Activated CD8-positive, alpha-beta memory T cell treated with anti-CD3 and anti-CD28 coated beads, Interleukin-2, amount 10 ng/mL, durations not matched to agents 7 days and 5 days (primary cell): ENCODE measurements around the gene TM7SF2. TPM values are rescaled to one million over a fixed set of nuclear protein-coding genes. Genes with fewer than 3 reads are reported as not detected.
A peak's percentile ranks its signal among the peaks of the same experiment; 100 is the strongest.
"Not testable (repeated sequence)": the region's sequence is repeated elsewhere in the genome, so short reads cannot be mapped to it uniquely, and the experiment has no call there.

Source experiments
- ATAC-seq: fragments of 150-1000 bp; cut with Tn5 transposase; one replicate; pipeline ENCODE4 v1.10.0; 2021; ENCODE audit warnings: moderate library complexity
- CTCF ChIA-PET: fragments of 350-600 bp; sonication (Branson Sonifier 250); formaldehyde crosslinking; loops from one replicate; lab custom pipeline; 2021; ENCODE audit warnings: antibody characterized with exemption; lab: Charles Lee
- DNase-seq: peaks from one replicate; pipeline ENCODE4 v3.0.0-alpha.2; 2020
- H3K27ac Mint-ChIP-seq: one replicate; pipeline ENCODE4 v1.8.0; 2021; ENCODE audit warnings: mild to moderate bottlenecking, mixed read lengths
- H3K27me3 Mint-ChIP-seq: one replicate; pipeline ENCODE4 v1.8.0; 2021; ENCODE audit warnings: mixed read lengths
- H3K36me3 Mint-ChIP-seq: one replicate; pipeline ENCODE4 v1.8.0; 2021; ENCODE audit warnings: mild to moderate bottlenecking, mixed read lengths
- H3K4me1 Mint-ChIP-seq: one replicate; pipeline ENCODE4 v1.8.0; 2021; ENCODE audit warnings: mixed read lengths
- H3K4me3 Mint-ChIP-seq: one replicate; pipeline ENCODE4 v1.8.0; 2021; ENCODE audit warnings: mild to moderate bottlenecking, moderate library complexity, mixed read lengths
- H3K9me3 Mint-ChIP-seq: one replicate; pipeline ENCODE4 v1.8.0; 2022; ENCODE audit warnings: low read depth, mixed read lengths
- total RNA-seq, 2 experiments: library from RNA; stranded (reverse); gene quantifications; one replicate each; pipeline ENCODE4 v1.2.3, GENCODE V29; 2021

Gene TM7SF2
- total RNA-seq, 2 experiments from 2014 or later: 21.0 to 26.2 TPM

GRCh38 chr11:65136515-65137096, 24.9 kb downstream of the TM7SF2 start:
- DNase-seq (no peak), ATAC-seq (no peak)
- Mint-ChIP-seq H3K4me3 (peak overlapping the region; percentile 59), H3K9me3 (no peaks in the 10 kb centered on the region), H3K4me1 (peaks cover 34% of the 10 kb centered on the region), H3K27me3 (peaks cover 10% of the 10 kb centered on the region), H3K27ac (peak overlapping the region; percentile 66), H3K36me3 (no peaks in the 10 kb centered on the region)
- CTCF ChIA-PET: interaction anchor here (0.6 to 4.3 kb wide), 7 partner anchors 11 to 125 kb away, joined by 3 to 31 read pairs (median 5); partner anchors contain the start of genes ARL2 and TM7SF2

- no peak for ATAC-seq
- Mint-ChIP-seq H3K4me3 (no peak overlapping the region), H3K4me1 (no peaks in the 10 kb centered on the region), H3K36me3 (no peaks in the 10 kb centered on the region), H3K9me3 (no peaks in the 10 kb centered on the region), H3K27me3 (peaks cover 25% of the 10 kb centered on the region), H3K27ac (no peak overlapping the region)
- DNase-seq: no peak
- CTCF ChIA-PET: no interaction called here
These were observed 30.3 kb downstream of the TM7SF2 start for GRCh38 chr11:65141896-65142494.

- DNase-seq (no peak), ATAC-seq (no peak)
- Mint-ChIP-seq H3K4me1 (peaks cover 17% of the 10 kb centered on the region), H3K4me3 (no peak overlapping the region), H3K9me3 (no peaks in the 10 kb centered on the region), H3K27me3 (peaks cover 10% of the 10 kb centered on the region), H3K27ac (no peak overlapping the region), H3K36me3 (no peaks in the 10 kb centered on the region)
- CTCF ChIA-PET: interaction anchor here (0.6 to 1.4 kb wide), 7 partner anchors 8 to 479 kb away, joined by 3 to 7 read pairs (median 3); partner anchors contain the start of gene CDC42BPG
These were observed 35.8 kb downstream of the TM7SF2 start for GRCh38 chr11:65147352-65148075.

- ATAC-seq (no peak), DNase-seq (no peak)
- H3K4me3 Mint-ChIP-seq: no peak overlapping the region
- no peaks in the 10 kb centered on the region for H3K36me3 Mint-ChIP-seq
- H3K27me3 Mint-ChIP-seq: peaks cover 12% of the 10 kb centered on the region
- H3K4me1 Mint-ChIP-seq: peaks cover 21% of the 10 kb centered on the region
- no peaks in the 10 kb centered on the region for H3K9me3 Mint-ChIP-seq
- CTCF ChIA-PET: interaction anchor here (1.1 kb wide), 1 partner anchor 102 kb away, joined by 3 read pairs; no protein-coding TSS in a partner anchor
- H3K27ac Mint-ChIP-seq: no peak overlapping the region
These were observed 37.0 kb downstream of the TM7SF2 start for GRCh38 chr11:65148657-65149056.

GRCh38 chr11:65150131-65150508, 38.4 kb downstream of the TM7SF2 start:
- H3K27me3 Mint-ChIP-seq, DNase-seq, H3K27ac Mint-ChIP-seq, ATAC-seq, H3K36me3 Mint-ChIP-seq, H3K4me3 Mint-ChIP-seq, H3K9me3 Mint-ChIP-seq: not testable (repeated sequence)
- CTCF ChIA-PET: interaction anchor here (0.7 kb wide), 2 partner anchors 17 to 442 kb away, joined by 3 to 4 read pairs; no protein-coding TSS in a partner anchor
- H3K4me1 Mint-ChIP-seq: peaks cover 21% of the 10 kb centered on the region

GRCh38 chr11:65150509-65151299, 39.0 kb downstream of the TM7SF2 start:
- no peak overlapping the region for H3K4me3 Mint-ChIP-seq

GRCh38 chr11:65151331-65151899, 39.7 kb downstream of the TM7SF2 start:
- Mint-ChIP-seq H3K36me3 (no peaks in the 10 kb centered on the region), H3K27ac (no peak overlapping the region), H3K4me3 (no peak overlapping the region), H3K4me1 (peaks cover 21% of the 10 kb centered on the region), H3K27me3 (peaks cover 4% of the 10 kb centered on the region), H3K9me3 (no peaks in the 10 kb centered on the region)
- ATAC-seq (no peak), DNase-seq (no peak)
- CTCF ChIA-PET: interaction anchor here (1.2 to 1.7 kb wide), 2 partner anchors 14 to 29 kb away, joined by 3 to 4 read pairs; no protein-coding TSS in a partner anchor

More at GRCh38 chr11:65150509-65151299, 39.0 kb downstream of the TM7SF2 start:
- ATAC-seq: peak; percentile 63
- Mint-ChIP-seq H3K27ac (no peak overlapping the region), H3K9me3 (no peaks in the 10 kb centered on the region), H3K36me3 (no peaks in the 10 kb centered on the region), H3K27me3 (peaks cover 4% of the 10 kb centered on the region), H3K4me1 (peaks cover 21% of the 10 kb centered on the region)
- CTCF ChIA-PET: interaction anchor here (0.7 kb wide), 2 partner anchors 17 to 443 kb away, joined by 3 to 4 read pairs; no protein-coding TSS in a partner anchor
- DNase-seq: peak; percentile 54

GRCh38 chr11:65152122-65152521, 40.5 kb downstream of the TM7SF2 start:
- Mint-ChIP-seq H3K9me3 (no peaks in the 10 kb centered on the region), H3K27ac (no peak overlapping the region), H3K4me3 (no peak overlapping the region), H3K4me1 (peaks cover 21% of the 10 kb centered on the region), H3K36me3 (no peaks in the 10 kb centered on the region), H3K27me3 (peaks cover 6% of the 10 kb centered on the region)
- ATAC-seq (no peak), DNase-seq (no peak)
- CTCF ChIA-PET: interaction anchor here (1.2 to 1.7 kb wide), 2 partner anchors 14 to 29 kb away, joined by 3 to 4 read pairs; no protein-coding TSS in a partner anchor

GRCh38 chr11:65156256-65156655, 44.6 kb downstream of the TM7SF2 start:
- ATAC-seq (no peak), DNase-seq (no peak)
- Mint-ChIP-seq H3K4me1 (peaks cover 18% of the 10 kb centered on the region), H3K9me3 (no peaks in the 10 kb centered on the region), H3K4me3 (no peak overlapping the region), H3K36me3 (no peaks in the 10 kb centered on the region), H3K27ac (no peak overlapping the region), H3K27me3 (peaks cover 17% of the 10 kb centered on the region)
- CTCF ChIA-PET: interaction anchor here (1.1 kb wide), 1 partner anchor 20 kb away, joined by 3 read pairs; no protein-coding TSS in a partner anchor

GRCh38 chr11:65156926-65157325, 45.3 kb downstream of the TM7SF2 start:
- no peak for DNase-seq
- H3K36me3 Mint-ChIP-seq: no peaks in the 10 kb centered on the region
- peaks cover 17% of the 10 kb centered on the region for H3K27me3 Mint-ChIP-seq
- H3K4me1 Mint-ChIP-seq: peaks cover 18% of the 10 kb centered on the region
- no peak for ATAC-seq
- H3K4me3 Mint-ChIP-seq: no peak overlapping the region
- no peaks in the 10 kb centered on the region for H3K9me3 Mint-ChIP-seq
- CTCF ChIA-PET: interaction anchor here (1.1 kb wide), 1 partner anchor 21 kb away, joined by 3 read pairs; no protein-coding TSS in a partner anchor
- no peak overlapping the region for H3K27ac Mint-ChIP-seq

- ATAC-seq: no peak
- Mint-ChIP-seq H3K4me3 (no peak overlapping the region), H3K4me1 (peaks cover 14% of the 10 kb centered on the region), H3K27ac (no peak overlapping the region), H3K27me3 (peaks cover 19% of the 10 kb centered on the region), H3K9me3 (no peaks in the 10 kb centered on the region), H3K36me3 (no peaks in the 10 kb centered on the region)
- CTCF ChIA-PET: no interaction called here
- no peak for DNase-seq
These were observed 45.7 kb downstream of the TM7SF2 start for GRCh38 chr11:65157336-65157735.

GRCh38 chr11:65159012-65159411, 47.3 kb downstream of the TM7SF2 start:
- Mint-ChIP-seq H3K9me3 (no peaks in the 10 kb centered on the region), H3K4me3 (no peak overlapping the region), H3K36me3 (no peaks in the 10 kb centered on the region), H3K4me1 (peaks cover 9% of the 10 kb centered on the region), H3K27me3 (peaks cover 16% of the 10 kb centered on the region), H3K27ac (no peak overlapping the region)
- no peak for DNase-seq
- CTCF ChIA-PET: no interaction called here
- no peak for ATAC-seq
